OCI-LY3 (cell line): Measurements from ENCODE around the gene MAPKAPK2.
"Not testable (repeated sequence)": the region's sequence is repeated elsewhere in the genome, so short reads cannot be mapped to it uniquely, and the experiment has no call there.

Experiments
- CTCF ChIP-seq: fragments of 200-600, 300-600 bp; sonication (generic); IDR thresholded peaks from 2 replicates; pipeline ENCODE4 v1.5.1; 2014; ENCODE audit warnings: antibody characterized with exemption, low read length, low read depth
- EZH2phosphoT487 ChIP-seq: fragments of 200-600 bp; shearing (Covaris generic); IDR thresholded peaks from 2 replicates; pipeline ENCODE4 v1.6.1; 2018; ENCODE audit warnings: antibody characterized with exemption, mixed run types, low read depth

GRCh38 chr1:206765771-206766170 lies 81.1 kb downstream of the MAPKAPK2 start:
- TF ChIP-seq CTCF, EZH2phosphoT487: not testable (repeated sequence)
